ENCODE results near the gene PLS1. TPM values are rescaled to one million over a fixed set of nuclear protein-coding genes. Genes with fewer than 3 reads are reported as not detected.

The PLS1 gene
- total RNA-seq, 1 experiment from 2014 or later, result 36.1 TPM

GRCh38 chr3:142622405-142622804 lies 26.2 kb downstream of the PLS1 start:
- in situ Hi-C loops (cut with HindIII; ENCODE audit: low pct_unique_long_range_greater_than_20kb, low sequenced_read_pairs), result no loop called here
- CTCF ChIA-PET, result no interaction called here
- H3K9me3 ChIP-seq (ENCODE audit: control insufficient read depth, insufficient read depth, low read depth, low read length), result no peaks in the 10 kb centered on the region

GRCh38 chr3:142623194-142623593 lies 27.0 kb downstream of the PLS1 start:
- BruUV-seq (replicated peaks), result no TSS peak
- intact Hi-C loops (cut with micrococcal nuclease; ENCODE audit: unreplicated experiment), result no loop called here
- Histone ChIP-seq H3K9me3 (ENCODE audit: control insufficient read depth, insufficient read depth, low read depth, low read length) (no peaks in the 10 kb centered on the region), H3K27me3 (ENCODE audit: control insufficient read depth, insufficient read depth, low read length) (no peaks in the 10 kb centered on the region), H3K27ac (ENCODE audit: low read length) (no peak overlapping the region), H3K36me3 (ENCODE audit: control insufficient read depth, insufficient read depth, low read length) (no peaks in the 10 kb centered on the region), H3K4me1 (ENCODE audit: control insufficient read depth, insufficient read depth, low read length) (peaks cover 12% of the 10 kb centered on the region), H3K4me3 (ENCODE audit: low read depth in 2 of 2, low read length in 2 of 2) (no peak overlapping the region)
- TF ChIP-seq REST (IDR thresholded peaks at IDR 0.05; ENCODE audit: insufficient read depth in 1 of 2, low read depth in 2 of 2, low read length in 1 of 2), result no peak
- TF ChIP-seq TCF7L2 (IDR thresholded peaks at IDR 0.05; ENCODE audit: low read depth, low read length), result no peak
- TF ChIP-seq SIN3A (IDR thresholded peaks at IDR 0.05; ENCODE audit: borderline replicate concordance, insufficient read depth, low read depth, low read length), result no peak
- no peak for TF ChIP-seq CTCF (IDR thresholded peaks at IDR 0.05)
- no peak for TF ChIP-seq POLR2AphosphoS5 (IDR thresholded peaks at IDR 0.05; ENCODE audit: low read depth, low read length)
- ChIA-PET POLR2A (no interaction called here), CTCF (interaction anchor here (0.6 kb wide), 1 partner anchor 89 kb away, joined by 3 read pairs; no protein-coding TSS in a partner anchor)
- ATAC-seq (no peak), DNase-seq (ENCODE audit: low read depth, low spot score) (no peak)
- in situ Hi-C loops (cut with HindIII; ENCODE audit: low pct_unique_long_range_greater_than_20kb, low sequenced_read_pairs), result no loop called here

More at GRCh38 chr3:142622405-142622804, 26.2 kb downstream of the PLS1 start:
- DNase-seq (ENCODE audit: low read depth, low spot score) (no peak), ATAC-seq (no peak)
- Histone ChIP-seq H3K27me3 (ENCODE audit: control insufficient read depth, insufficient read depth, low read length) (no peaks in the 10 kb centered on the region), H3K4me3 (ENCODE audit: low read depth in 2 of 2, low read length in 2 of 2) (no peak overlapping the region), H3K4me1 (ENCODE audit: control insufficient read depth, insufficient read depth, low read length) (peaks cover 14% of the 10 kb centered on the region), H3K27ac (ENCODE audit: low read length) (no peak overlapping the region), H3K36me3 (ENCODE audit: control insufficient read depth, insufficient read depth, low read length) (no peaks in the 10 kb centered on the region)
- TF ChIP-seq POLR2AphosphoS5 (IDR thresholded peaks at IDR 0.05; ENCODE audit: low read depth, low read length) (no peak), TCF7L2 (IDR thresholded peaks at IDR 0.05; ENCODE audit: low read depth, low read length) (no peak), CTCF (IDR thresholded peaks at IDR 0.05) (no peak), REST (IDR thresholded peaks at IDR 0.05; ENCODE audit: insufficient read depth in 1 of 2, low read depth in 2 of 2, low read length in 1 of 2) (no peak), SIN3A (IDR thresholded peaks at IDR 0.05; ENCODE audit: borderline replicate concordance, insufficient read depth, low read depth, low read length) (no peak)
- intact Hi-C loops (cut with micrococcal nuclease; ENCODE audit: unreplicated experiment), result no loop called here
- BruUV-seq (replicated peaks), result no TSS peak
- POLR2A ChIA-PET, result no interaction called here
